ENCODE measurements around the gene SPRED1.

GRCh38 chr15:38401106-38401505 is 148.5 kb downstream of the SPRED1 start:
- TF ChIP-seq TARDBP (IDR thresholded peaks at IDR 0.05) = no peak
- TF ChIP-seq FOXK2 (IDR thresholded peaks at IDR 0.05) = no peak

Measured in HEK293T (cell line).